ENCODE data around the gene HLA-DMB.

GRCh38 chr6:32950010-32950409 lies 9.2 kb upstream of the HLA-DMB start:
- no peak for TF ChIP-seq POLR2AphosphoS5 (IDR thresholded peaks at IDR 0.05; ENCODE audit: low read depth, low read length)
- no peak; the same call in 1 of the 2 replicates for TF ChIP-seq POLR2A (IDR thresholded peaks at IDR 0.05; ENCODE audit: low read depth, low read length)
- TF ChIP-seq TAF1 (IDR thresholded peaks at IDR 0.05; ENCODE audit: low read depth, low read length) = no peak
